GM12878 (cell line): Measurements from ENCODE around the gene TREH. TPM values are rescaled to one million over a fixed set of nuclear protein-coding genes. Genes with fewer than 3 reads are reported as not detected.

Experiments
- ATAC-seq: fragments of 200-7000 bp; cut with Tn5 transposase; 3 replicates; pipeline ENCODE4 v1.9.1; 2020; ENCODE audit warnings: mild to moderate bottlenecking, moderate library complexity
- BruUV-seq: library from RNA; stranded (reverse); fragments of 400-500 nt; replicated peaks from 2 replicates; lab custom pipeline; 2021; lab: Mats Ljungman, UMichigan
- CTCF ChIA-PET: fragments of 300-600 bp; sonication (Branson Sonifier 250); formaldehyde crosslinking; extraction: SDS; loops from one replicate; lab custom pipeline; 2021; ENCODE audit warnings: inconsistent platforms; lab: Yijun Ruan, JAX
- POLR2A ChIA-PET: fragments of 350-600 bp; formaldehyde crosslinking; extraction: SDS; loops from one replicate; lab custom pipeline; 2021; ENCODE audit warnings: inconsistent platforms; lab: Charles Lee
- RAD21 ChIA-PET: fragments of 300-600 bp; sonication (Branson Sonifier 250); formaldehyde crosslinking; loops from one replicate; lab custom pipeline; 2023; ENCODE audit warnings: antibody characterized with exemption; ENCODE audit not compliant: unreplicated experiment; lab: Charles Lee
- SMC1A ChIA-PET: fragments of 300-600 bp; sonication (Branson Sonifier 250); formaldehyde crosslinking; loops from one replicate; lab custom pipeline; 2023; ENCODE audit not compliant: unreplicated experiment, uncharacterized antibody; lab: Charles Lee
- DNase-seq: peaks from one replicate; pipeline ENCODE4 v3.0.0-alpha.2; 2011; ENCODE audit warnings: low read depth, low spot score
- FAIRE-seq: peaks from 3 replicates; lab custom pipeline; 2011; peaks lifted over from hg19 to GRCh38; lab: Jason Lieb, UNC
- H2AFZ ChIP-seq: 2 replicates; pipeline ENCODE4 v1.6.0; 2011; ENCODE audit warnings: low read depth, low read length, control low read depth; ENCODE audit not compliant: control insufficient read depth
- H3K27ac ChIP-seq: 2 replicates; pipeline ENCODE4 v1.5.1; 2011; ENCODE audit warnings: control low read depth; ENCODE audit not compliant: control insufficient read depth, insufficient read depth
- H3K27me3 ChIP-seq, 2 experiments: replicated peaks in 1 of 2; 2 replicates each; pipeline versions ENCODE4 v1.6.0 to v1.6.1; 2011; ENCODE audit warnings: low read length in 1 of 2; ENCODE audit not compliant: control insufficient read depth in 2 of 2, insufficient read depth in 2 of 2
- H3K36me3 ChIP-seq, 2 experiments: 2 replicates each; pipeline ENCODE4 v1.5.1; 2011; ENCODE audit warnings: low read length in 1 of 2; ENCODE audit not compliant: control insufficient read depth in 2 of 2, insufficient read depth in 2 of 2
- H3K4me1 ChIP-seq: 2 replicates; pipeline ENCODE4 v1.6.1; 2011; ENCODE audit warnings: mild to moderate bottlenecking, low read length, moderate library complexity, mixed read lengths; ENCODE audit not compliant: control insufficient read depth, insufficient read depth
- H3K4me2 ChIP-seq: 2 replicates; pipeline ENCODE4 v1.6.0; 2011; ENCODE audit warnings: control low read depth; ENCODE audit not compliant: control insufficient read depth, insufficient read depth
- H3K4me3 ChIP-seq: fragments of 200-600 bp; sonication (generic); 2 replicates; pipeline ENCODE4 v1.5.1; 2016
- H3K79me2 ChIP-seq: 2 replicates; pipeline ENCODE4 v1.6.0; 2011; ENCODE audit warnings: low read length; ENCODE audit not compliant: control insufficient read depth, insufficient read depth
- H3K9ac ChIP-seq: 2 replicates; pipeline ENCODE4 v1.8.0; 2011; ENCODE audit warnings: low read length, control low read depth, mixed read lengths; ENCODE audit not compliant: control insufficient read depth, insufficient read depth
- H3K9me3 ChIP-seq: replicated peaks from 3 replicates; pipeline ENCODE4 v1.5.1; 2011; ENCODE audit warnings: mild to moderate bottlenecking, low read length; ENCODE audit not compliant: control insufficient read depth, insufficient read depth
- H4K20me1 ChIP-seq: 2 replicates; pipeline ENCODE4 v1.6.0; 2011; ENCODE audit not compliant: control insufficient read depth, insufficient read depth
- CBFB ChIP-seq: IDR thresholded peaks from 2 replicates; pipeline ENCODE4 v1.6.1; 2016; ENCODE audit warnings: antibody characterized with exemption, low read depth
- IRF5 ChIP-seq: fragments of 450-650 bp; IDR thresholded peaks from 2 replicates; pipeline ENCODE4 v1.6.1; 2017; ENCODE audit warnings: borderline replicate concordance
- KDM1A ChIP-seq: fragments of 200-600 bp; sonication (generic); IDR thresholded peaks from 2 replicates; pipeline ENCODE4 v1.6.1; 2016; ENCODE audit warnings: borderline replicate concordance
- POLR2AphosphoS5 ChIP-seq: IDR thresholded peaks from 2 replicates; pipeline ENCODE4 v1.6.1; 2011; ENCODE audit warnings: mild to moderate bottlenecking, low read length, inconsistent platforms
- RBBP5 ChIP-seq: fragments of 200-600 bp; sonication (generic); conservative IDR thresholded peaks from 2 replicates; pipeline ENCODE4 v1.6.1; 2016
- RELB ChIP-seq: fragments of 450-650 bp; IDR thresholded peaks from 2 replicates; pipeline ENCODE4 v1.6.1; 2017; ENCODE audit warnings: low read depth, mild to moderate bottlenecking, moderate library complexity
- SIN3A ChIP-seq: IDR thresholded peaks from 2 replicates; pipeline ENCODE4 v1.6.1; 2012; ENCODE audit warnings: low read depth, low read length, improper control_type of control experiment
- SIX5 ChIP-seq: IDR thresholded peaks from 2 replicates; pipeline ENCODE4 v1.6.1; 2011; ENCODE audit warnings: mild to moderate bottlenecking, low read depth, low read length, moderate library complexity; ENCODE audit not compliant: severe bottlenecking
- SMARCA5 ChIP-seq: fragments of 450-650 bp; IDR thresholded peaks from 2 replicates; pipeline ENCODE4 v1.6.1; 2017; ENCODE audit warnings: mild to moderate bottlenecking
- SREBF1 ChIP-seq: IDR thresholded peaks from 2 replicates; pipeline ENCODE4 v1.6.1; 2012; ENCODE audit warnings: mild to moderate bottlenecking, low read length
- ZBTB4 ChIP-seq: fragments of 450-650 bp; formaldehyde crosslinking; IDR thresholded peaks from 2 replicates; pipeline ENCODE4 v1.4.0; 2022; ENCODE audit warnings: mild to moderate bottlenecking, moderate library complexity
- ZNF217 ChIP-seq: fragments of 450-650 bp; IDR thresholded peaks from 2 replicates; pipeline ENCODE4 v1.6.1; 2017; ENCODE audit warnings: antibody characterized with exemption, mild to moderate bottlenecking
- WGBS: methylation state at CpG from one replicate; pipeline ENCODE4 v1.1.6; 2016; ENCODE audit warnings: low lambda C conversion rate; ENCODE audit not compliant: insufficient replicate concordance, insufficient coverage; ENCODE audit errors: missing lambda C conversion rate; 5-methylcytosine and 5-hydroxymethylcytosine counted together
- in situ Hi-C: fragments of 300-500 bp; cut with MboI; formaldehyde crosslinking; loops from 9 replicates; pipeline ENCODE4 v1.14.3; 2018; ENCODE audit warnings: mixed read lengths
- intact Hi-C: fragments of 100-400 bp; cut with micrococcal nuclease; formaldehyde crosslinking; loops from one replicate; pipeline ENCODE4 v1.14.2; 2022; ENCODE audit not compliant: unreplicated experiment
- polyA plus RNA-seq, 11 experiments: library from polyadenylated mRNA; depleted of rRNA in 4 of 11; unstranded in 6 of 11; stranded (reverse) in 5 of 11; fragments of >200 nt; fragmentation: Nextera tagmentation in 4 of 11; fragmentation: Illumina TruSeq in 1 of 11; extraction: Ambion mirVana in 4 of 11; extraction: Trizol in 1 of 11; gene quantifications; 1 replicate in 1 of 11; 2 replicates in 10 of 11; pipeline versions ENCODE4 v1.2.1 to v1.2.3, GENCODE V29; 2011 to 2016; ENCODE audit warnings: inconsistent platforms in 2 of 11, missing spikeins in 2 of 11, low read depth in 1 of 11
- total RNA-seq, 4 experiments: library from RNA; depleted of rRNA in 3 of 4; stranded (reverse); fragments of >200 nt in 3 of 4; fragmentation: Illumina TruSeq in 1 of 4; extraction: Trizol in 1 of 4; gene quantifications; 2 replicates each; pipeline versions ENCODE4 v1.2.1 to v1.2.3, GENCODE V29; 2013 to 2021

The TREH gene
- total and polyA plus RNA-seq, 10 of the 15 experiments (the other 5 are each of a cell fraction or from before 2014, with no cell fraction given), result not detected

GRCh38 chr11:118628432-118628831 is 51.0 kb downstream of the TREH start:
- no peaks in the 10 kb centered on the region for H3K9me3 ChIP-seq
- FAIRE-seq (no peak), ATAC-seq (no peak), DNase-seq (no peak)
- H3K4me2 ChIP-seq, result no peak overlapping the region
- WGBS, result 45% methylated on average over 13 of the region's 13 CpGs
- ChIA-PET POLR2A (no interaction called here), SMC1A (no interaction called here), RAD21 (no interaction called here), CTCF (interaction anchor here (1.3 kb wide), 2 partner anchors 17 to 19 kb away, joined by 3 read pairs; no protein-coding TSS in a partner anchor)
- no peak overlapping the region for H3K27ac ChIP-seq
- TF ChIP-seq SREBF1 (no peak), SMARCA5 (no peak), ZNF217 (no peak), RELB (no peak)
- BruUV-seq, result no TSS peak
- H3K4me1 ChIP-seq, result no peaks in the 10 kb centered on the region
- H4K20me1 ChIP-seq, result no peaks in the 10 kb centered on the region
- intact Hi-C loops (no loop called here), in situ Hi-C loops (no loop called here)
- no peak overlapping the region for H2AFZ ChIP-seq
- peaks cover 0 to 7% of the 10 kb centered on the region in 2 experiments; a peak in 2 of 4 replicates for H3K27me3 ChIP-seq
- no peaks in the 10 kb centered on the region for H3K36me3 ChIP-seq
- no peak overlapping the region for H3K9ac ChIP-seq
- H3K79me2 ChIP-seq, result no peaks in the 10 kb centered on the region
- H3K4me3 ChIP-seq, result no peak overlapping the region

GRCh38 chr11:118628031-118628430 is 51.4 kb downstream of the TREH start:
- BruUV-seq, result no TSS peak
- intact Hi-C loops, result no loop called here
- no peak overlapping the region for H3K4me3 ChIP-seq
- ATAC-seq (no peak), DNase-seq (no peak), FAIRE-seq (no peak)
- in situ Hi-C loops, result no loop called here
- H3K4me2 ChIP-seq, result no peak overlapping the region
- H4K20me1 ChIP-seq, result no peaks in the 10 kb centered on the region
- H3K27ac ChIP-seq, result no peak overlapping the region
- no peaks in the 10 kb centered on the region for H3K4me1 ChIP-seq
- no peaks in the 10 kb centered on the region for H3K79me2 ChIP-seq
- RAD21 ChIA-PET, result no interaction called here
- SMC1A ChIA-PET, result no interaction called here
- no peaks in the 10 kb centered on the region for H3K9me3 ChIP-seq
- peaks cover 0 to 7% of the 10 kb centered on the region in 2 experiments; a peak in 2 of 4 replicates for H3K27me3 ChIP-seq
- H3K36me3 ChIP-seq, result no peaks in the 10 kb centered on the region
- 55% methylated on average over 20 of the region's 20 CpGs for WGBS
- POLR2A ChIA-PET, result no interaction called here
- CTCF ChIA-PET, result interaction anchor here (0.6 to 1.3 kb wide), 2 partner anchors 16 to 19 kb away, joined by 3 read pairs; no protein-coding TSS in a partner anchor
- H2AFZ ChIP-seq, result no peak overlapping the region
- no peak overlapping the region for H3K9ac ChIP-seq
- no peak for TF ChIP-seq ZBTB4 (CRISPR knock-in tag)
- TF ChIP-seq POLR2AphosphoS5, result no peak
- no peak for TF ChIP-seq SIN3A
- TF ChIP-seq KDM1A, result no peak
- no peak for TF ChIP-seq CBFB
- TF ChIP-seq RBBP5, result no peak
- no peak for TF ChIP-seq SIX5
- no peak for TF ChIP-seq IRF5
